ENCODE data around the gene DEAF1.

GRCh38 chr11:720642-721246 lies 25.7 kb upstream of the DEAF1 start:
- TF ChIP-seq CTCF (IDR thresholded peaks at IDR 0.05) (no peak), POLR2A (IDR thresholded peaks at IDR 0.05) (no peak)
